Raji (cell line): ENCODE results near the gene VEZF1.

Source experiments
- POLR2A ChIP-seq: IDR thresholded peaks from 2 replicates; pipeline ENCODE4 v1.6.1; 2011; ENCODE audit warnings: low read depth, low read length, control low read depth; ENCODE audit not compliant: insufficient read depth

Gene VEZF1

GRCh38 chr17:57948555-57949420, 39.3 kb downstream of the VEZF1 start:
- TF ChIP-seq POLR2A: no peak

- no peak for TF ChIP-seq POLR2A
These were observed 39.9 kb downstream of the VEZF1 start for GRCh38 chr17:57948169-57948554.

- no peak for TF ChIP-seq POLR2A
These were observed 40.7 kb downstream of the VEZF1 start for GRCh38 chr17:57947369-57947768.

- peak; percentile 69 for TF ChIP-seq POLR2A
These were observed 41.2 kb downstream of the VEZF1 start for GRCh38 chr17:57946798-57947358.

- no peak for TF ChIP-seq POLR2A
These were observed 41.9 kb downstream of the VEZF1 start for GRCh38 chr17:57945996-57946797.

GRCh38 chr17:57944908-57945307, 43.1 kb downstream of the VEZF1 start:
- TF ChIP-seq POLR2A: no peak

GRCh38 chr17:57943645-57944044, 44.4 kb downstream of the VEZF1 start:
- TF ChIP-seq POLR2A: no peak

- TF ChIP-seq POLR2A: no peak
These were observed 44.9 kb downstream of the VEZF1 start for GRCh38 chr17:57943140-57943539.

GRCh38 chr17:57941384-57942370, 46.4 kb downstream of the VEZF1 start:
- no peak for TF ChIP-seq POLR2A

GRCh38 chr17:57940653-57941329, 47.3 kb downstream of the VEZF1 start:
- TF ChIP-seq POLR2A: peak; percentile 41

- no peak; the same call in 1 of the 2 replicates for TF ChIP-seq POLR2A
These were observed 47.8 kb downstream of the VEZF1 start for GRCh38 chr17:57940231-57940630.

- TF ChIP-seq POLR2A: peak; percentile 42
These were observed 48.3 kb downstream of the VEZF1 start for GRCh38 chr17:57939797-57940196.

- TF ChIP-seq POLR2A: no peak
These were observed 50.0 kb downstream of the VEZF1 start for GRCh38 chr17:57938061-57938502.

- TF ChIP-seq POLR2A: no peak
These were observed 50.6 kb downstream of the VEZF1 start for GRCh38 chr17:57937492-57937891.
